Measurements from ENCODE around the gene PLTP. TPM values are rescaled to one million over a fixed set of nuclear protein-coding genes. Genes with fewer than 3 reads are reported as not detected.

PLTP gene
- total RNA-seq, 1 experiment from 2014 or later, result 17.7 TPM

DNA sequence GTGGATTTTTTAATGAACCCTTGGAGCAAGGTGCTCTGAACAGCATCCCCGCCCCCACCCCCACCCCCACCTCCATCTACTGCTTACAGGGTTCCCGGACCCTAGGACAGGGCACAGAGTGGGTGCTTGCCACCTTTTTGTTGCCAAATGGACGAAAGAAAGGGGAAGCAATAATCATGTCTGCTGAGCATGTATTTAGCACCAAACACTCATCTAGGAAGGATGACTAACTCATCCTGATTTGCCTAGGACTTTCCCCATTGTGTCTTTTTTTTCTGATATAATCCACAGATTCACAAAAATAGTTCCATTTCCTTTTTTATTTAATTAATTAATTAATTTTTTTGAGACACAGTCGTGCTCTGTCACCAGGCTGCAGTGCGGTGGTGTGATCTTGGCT, 1.2 kb upstream of the PLTP start:
- CTCF ChIA-PET, result no interaction called here
- POLR2A ChIA-PET, result no interaction called here
- no peak overlapping the region for H3K27ac ChIP-seq (ENCODE audit: low read length)
- H3K27me3 ChIP-seq (ENCODE audit: control insufficient read depth, insufficient read depth, low read length), result no peaks in the 10 kb centered on the region
- in situ Hi-C loops (cut with HindIII; ENCODE audit: low pct_unique_long_range_greater_than_20kb, low sequenced_read_pairs) (no loop called here), intact Hi-C loops (cut with micrococcal nuclease; ENCODE audit: unreplicated experiment) (no loop called here)
- H3K4me3 ChIP-seq (ENCODE audit: low read depth in 2 of 2, low read length in 2 of 2), result no peak overlapping the region
- TF ChIP-seq POLR2AphosphoS5 (IDR thresholded peaks at IDR 0.05; ENCODE audit: low read depth, low read length) (no peak), TCF7L2 (IDR thresholded peaks at IDR 0.05; ENCODE audit: low read depth, low read length) (no peak), SIN3A (IDR thresholded peaks at IDR 0.05; ENCODE audit: borderline replicate concordance, insufficient read depth, low read depth, low read length) (no peak)
- TF ChIP-seq, protein P1, sequence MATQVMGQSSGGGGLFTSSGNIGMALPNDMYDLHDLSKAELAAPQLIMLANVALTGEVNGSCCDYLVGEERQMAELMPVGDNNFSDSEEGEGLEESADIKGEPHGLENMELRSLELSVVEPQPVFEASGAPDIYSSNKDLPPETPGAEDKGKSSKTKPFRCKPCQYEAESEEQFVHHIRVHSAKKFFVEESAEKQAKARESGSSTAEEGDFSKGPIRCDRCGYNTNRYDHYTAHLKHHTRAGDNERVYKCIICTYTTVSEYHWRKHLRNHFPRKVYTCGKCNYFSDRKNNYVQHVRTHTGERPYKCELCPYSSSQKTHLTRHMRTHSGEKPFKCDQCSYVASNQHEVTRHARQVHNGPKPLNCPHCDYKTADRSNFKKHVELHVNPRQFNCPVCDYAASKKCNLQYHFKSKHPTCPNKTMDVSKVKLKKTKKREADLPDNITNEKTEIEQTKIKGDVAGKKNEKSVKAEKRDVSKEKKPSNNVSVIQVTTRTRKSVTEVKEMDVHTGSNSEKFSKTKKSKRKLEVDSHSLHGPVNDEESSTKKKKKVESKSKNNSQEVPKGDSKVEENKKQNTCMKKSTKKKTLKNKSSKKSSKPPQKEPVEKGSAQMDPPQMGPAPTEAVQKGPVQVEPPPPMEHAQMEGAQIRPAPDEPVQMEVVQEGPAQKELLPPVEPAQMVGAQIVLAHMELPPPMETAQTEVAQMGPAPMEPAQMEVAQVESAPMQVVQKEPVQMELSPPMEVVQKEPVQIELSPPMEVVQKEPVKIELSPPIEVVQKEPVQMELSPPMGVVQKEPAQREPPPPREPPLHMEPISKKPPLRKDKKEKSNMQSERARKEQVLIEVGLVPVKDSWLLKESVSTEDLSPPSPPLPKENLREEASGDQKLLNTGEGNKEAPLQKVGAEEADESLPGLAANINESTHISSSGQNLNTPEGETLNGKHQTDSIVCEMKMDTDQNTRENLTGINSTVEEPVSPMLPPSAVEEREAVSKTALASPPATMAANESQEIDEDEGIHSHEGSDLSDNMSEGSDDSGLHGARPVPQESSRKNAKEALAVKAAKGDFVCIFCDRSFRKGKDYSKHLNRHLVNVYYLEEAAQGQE (IDR thresholded peaks at IDR 0.05; ENCODE audit: insufficient read depth in 1 of 2, low read depth in 2 of 2, low read length in 1 of 2), result no peak
- TF ChIP-seq, protein P2, sequence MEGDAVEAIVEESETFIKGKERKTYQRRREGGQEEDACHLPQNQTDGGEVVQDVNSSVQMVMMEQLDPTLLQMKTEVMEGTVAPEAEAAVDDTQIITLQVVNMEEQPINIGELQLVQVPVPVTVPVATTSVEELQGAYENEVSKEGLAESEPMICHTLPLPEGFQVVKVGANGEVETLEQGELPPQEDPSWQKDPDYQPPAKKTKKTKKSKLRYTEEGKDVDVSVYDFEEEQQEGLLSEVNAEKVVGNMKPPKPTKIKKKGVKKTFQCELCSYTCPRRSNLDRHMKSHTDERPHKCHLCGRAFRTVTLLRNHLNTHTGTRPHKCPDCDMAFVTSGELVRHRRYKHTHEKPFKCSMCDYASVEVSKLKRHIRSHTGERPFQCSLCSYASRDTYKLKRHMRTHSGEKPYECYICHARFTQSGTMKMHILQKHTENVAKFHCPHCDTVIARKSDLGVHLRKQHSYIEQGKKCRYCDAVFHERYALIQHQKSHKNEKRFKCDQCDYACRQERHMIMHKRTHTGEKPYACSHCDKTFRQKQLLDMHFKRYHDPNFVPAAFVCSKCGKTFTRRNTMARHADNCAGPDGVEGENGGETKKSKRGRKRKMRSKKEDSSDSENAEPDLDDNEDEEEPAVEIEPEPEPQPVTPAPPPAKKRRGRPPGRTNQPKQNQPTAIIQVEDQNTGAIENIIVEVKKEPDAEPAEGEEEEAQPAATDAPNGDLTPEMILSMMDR (IDR thresholded peaks at IDR 0.05), result no peak
- no peaks in the 10 kb centered on the region for H3K9me3 ChIP-seq (ENCODE audit: control insufficient read depth, insufficient read depth, low read depth, low read length)
- no peaks in the 10 kb centered on the region for H3K36me3 ChIP-seq (ENCODE audit: control insufficient read depth, insufficient read depth, low read length)
- ATAC-seq (no peak), DNase-seq (ENCODE audit: low read depth, low spot score) (no peak)
- H3K4me1 ChIP-seq (ENCODE audit: control insufficient read depth, insufficient read depth, low read length), result peaks cover 18% of the 10 kb centered on the region
- no TSS peak for BruUV-seq (replicated peaks)

DNA sequence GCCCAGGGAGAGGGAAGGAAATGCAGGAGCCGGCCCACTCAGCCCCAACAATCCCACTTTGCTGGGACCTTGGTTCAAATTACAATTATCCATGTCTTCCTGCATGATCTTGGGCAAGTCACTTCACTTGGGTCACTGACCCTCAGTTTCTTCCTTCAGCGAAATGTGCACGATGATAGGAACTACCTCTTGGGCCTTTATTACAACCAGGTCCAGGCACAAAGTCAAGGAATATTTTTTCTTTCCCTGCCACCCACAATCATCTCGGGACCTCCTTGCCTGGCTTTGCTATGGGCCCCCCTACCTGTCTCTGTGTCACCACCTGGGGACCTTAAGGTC, 358 bp upstream of the PLTP start:
- H3K36me3 ChIP-seq (ENCODE audit: control insufficient read depth, insufficient read depth, low read length), result no peaks in the 10 kb centered on the region
- intact Hi-C loops (cut with micrococcal nuclease; ENCODE audit: unreplicated experiment), result no loop called here
- ATAC-seq, result no peak
- peak overlapping the region; percentile 39; the same call in 1 of the 2 replicates for H3K27ac ChIP-seq (ENCODE audit: low read length)
- DNase-seq (ENCODE audit: low read depth, low spot score), result no peak
- peaks cover 18% of the 10 kb centered on the region for H3K4me1 ChIP-seq (ENCODE audit: control insufficient read depth, insufficient read depth, low read length)
- ChIA-PET CTCF (no interaction called here), POLR2A (no interaction called here)
- H3K27me3 ChIP-seq (ENCODE audit: control insufficient read depth, insufficient read depth, low read length), result no peaks in the 10 kb centered on the region
- no TSS peak for BruUV-seq (replicated peaks)
- no peaks in the 10 kb centered on the region for H3K9me3 ChIP-seq (ENCODE audit: control insufficient read depth, insufficient read depth, low read depth, low read length)
- in situ Hi-C loops (cut with HindIII; ENCODE audit: low pct_unique_long_range_greater_than_20kb, low sequenced_read_pairs), result no loop called here
- TF ChIP-seq, protein P2 (IDR thresholded peaks at IDR 0.05), result no peak
- TF ChIP-seq TCF7L2 (IDR thresholded peaks at IDR 0.05; ENCODE audit: low read depth, low read length) (no peak), POLR2AphosphoS5 (IDR thresholded peaks at IDR 0.05; ENCODE audit: low read depth, low read length) (no peak), SIN3A (IDR thresholded peaks at IDR 0.05; ENCODE audit: borderline replicate concordance, insufficient read depth, low read depth, low read length) (no peak)
- TF ChIP-seq, protein P1 (IDR thresholded peaks at IDR 0.05; ENCODE audit: insufficient read depth in 1 of 2, low read depth in 2 of 2, low read length in 1 of 2), result no peak
- peak overlapping the region; percentile 39 to 62; a peak in 3 of 4 replicates for H3K4me3 ChIP-seq (ENCODE audit: low read depth in 2 of 2, low read length in 2 of 2)

Data from Panc1 (cell line).